IPS-18c (cell line): ENCODE data around the gene ANKRD36.
"Not testable (repeated sequence)": the region's sequence is repeated elsewhere in the genome, so short reads cannot be mapped to it uniquely, and the experiment has no call there.

Experiments used
- H3K4me3 ChIP-seq: 2 replicates; pipeline ENCODE4 v1.7.0; 2013; ENCODE audit warnings: low read depth, mild to moderate bottlenecking, low read length, moderate library complexity; ENCODE audit not compliant: insufficient read depth
- H3K9me3 ChIP-seq: one replicate; pipeline ENCODE4 v1.6.1; 2013; ENCODE audit warnings: mild to moderate bottlenecking, low read length, moderate library complexity; ENCODE audit not compliant: control insufficient read depth, insufficient read depth

The ANKRD36 gene

DNA sequence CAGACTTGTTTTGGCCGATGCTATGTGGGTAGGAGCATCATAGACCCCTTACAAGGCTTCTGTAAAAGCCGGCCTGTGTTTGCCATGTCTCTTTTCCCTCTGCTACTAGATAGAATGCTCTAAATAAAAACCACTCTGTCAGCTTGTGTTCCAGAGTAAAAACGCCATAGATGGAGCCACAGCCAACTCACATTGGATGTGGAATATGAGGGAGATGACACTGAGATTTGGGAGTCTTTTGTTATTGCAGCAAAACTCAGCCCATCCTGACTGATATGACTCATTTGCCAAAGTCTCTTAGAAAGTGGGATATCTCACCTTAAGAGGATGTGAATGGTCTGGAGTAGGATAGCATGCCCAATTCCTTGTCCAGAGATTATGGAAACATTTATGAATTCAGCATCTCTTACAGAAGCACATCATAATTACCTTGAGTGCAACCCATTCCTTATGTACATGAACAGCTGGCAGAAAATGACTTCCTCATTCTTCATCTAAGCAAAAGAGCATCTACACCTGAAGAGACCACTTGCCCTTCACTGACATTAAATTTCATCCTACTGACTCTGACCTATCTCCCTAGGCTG lies 14.1 kb upstream of the ANKRD36 start:
- not testable (repeated sequence) for H3K4me3 ChIP-seq, H3K9me3 ChIP-seq

DNA sequence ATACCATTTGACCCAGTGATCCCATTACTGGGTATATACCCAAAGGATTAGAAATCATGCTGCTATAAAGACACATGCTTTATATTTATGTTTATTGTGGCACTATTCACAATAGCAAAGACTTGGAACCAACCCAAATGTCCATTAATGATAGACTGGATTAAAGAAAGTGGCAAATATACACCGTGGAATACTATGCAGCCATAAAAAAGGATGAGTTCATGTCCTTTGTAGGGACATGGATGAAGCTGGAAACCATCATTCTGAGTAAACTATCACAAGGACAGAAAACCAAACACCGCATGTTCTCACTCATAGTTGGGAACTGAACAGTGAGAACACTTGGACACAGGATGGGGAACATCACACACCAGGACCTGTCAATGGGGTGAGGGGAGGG lies 6.1 kb upstream of the ANKRD36 start:
- H3K4me3 ChIP-seq, H3K9me3 ChIP-seq: not testable (repeated sequence)

DNA sequence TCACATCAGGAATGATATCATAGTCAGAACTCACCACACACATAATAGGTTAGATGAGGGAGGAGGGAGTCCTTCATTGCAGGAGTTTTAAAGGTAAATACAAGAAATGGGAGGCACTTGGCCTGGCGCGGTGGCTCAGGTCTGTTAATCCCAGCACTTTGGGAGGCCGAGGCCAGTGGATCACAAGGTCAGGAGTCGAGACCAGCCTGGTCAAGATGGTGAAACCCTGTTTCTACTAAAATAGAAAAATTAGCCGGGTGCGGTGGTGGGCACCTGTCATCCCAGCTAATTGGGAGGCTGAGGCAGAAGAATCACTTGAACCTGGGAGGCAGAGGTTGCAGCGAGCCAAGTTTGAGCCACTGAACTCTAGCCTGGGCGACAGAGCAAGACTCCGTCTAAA lies 1.7 kb upstream of the ANKRD36 start:
- not testable (repeated sequence) for H3K9me3 ChIP-seq, H3K4me3 ChIP-seq

DNA sequence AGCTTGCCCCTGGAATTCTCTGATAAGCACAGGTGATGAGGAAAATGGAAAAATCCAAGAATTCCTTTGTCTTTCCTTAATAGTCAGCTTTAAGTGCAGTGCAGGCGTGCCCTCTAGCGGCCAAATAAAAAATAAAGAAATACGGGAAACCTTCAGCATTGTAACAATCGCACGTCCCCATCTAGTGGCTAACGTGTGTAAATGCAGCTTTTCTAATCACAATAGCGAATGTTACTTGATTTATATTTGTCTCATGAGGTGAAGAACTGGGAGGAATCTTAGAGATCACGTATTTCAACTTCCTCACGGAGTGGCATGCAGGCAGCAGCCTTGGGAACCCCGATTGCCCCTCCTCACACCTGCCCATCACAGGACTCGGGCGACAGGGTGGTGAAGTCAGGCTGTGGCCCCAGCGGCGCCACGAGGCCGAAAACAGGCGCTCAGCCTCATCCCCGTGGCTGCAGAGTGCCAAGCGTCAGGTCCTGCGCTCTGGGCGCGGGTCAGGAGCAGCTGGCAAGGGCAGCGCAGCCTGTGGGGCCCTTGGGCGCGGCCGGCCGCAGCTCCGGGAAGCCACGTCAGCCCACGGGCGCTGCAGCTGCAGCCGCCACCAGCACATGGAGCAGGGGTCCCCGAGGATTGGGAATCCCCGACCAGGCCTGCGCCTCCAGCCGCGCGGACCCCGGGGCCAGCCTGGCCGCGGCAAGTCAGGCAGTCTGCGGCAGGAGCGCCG lies 468 bp upstream of the ANKRD36 start:
- H3K9me3 ChIP-seq: not testable (repeated sequence)
- H3K4me3 ChIP-seq: peak overlapping the region; percentile 73

DNA sequence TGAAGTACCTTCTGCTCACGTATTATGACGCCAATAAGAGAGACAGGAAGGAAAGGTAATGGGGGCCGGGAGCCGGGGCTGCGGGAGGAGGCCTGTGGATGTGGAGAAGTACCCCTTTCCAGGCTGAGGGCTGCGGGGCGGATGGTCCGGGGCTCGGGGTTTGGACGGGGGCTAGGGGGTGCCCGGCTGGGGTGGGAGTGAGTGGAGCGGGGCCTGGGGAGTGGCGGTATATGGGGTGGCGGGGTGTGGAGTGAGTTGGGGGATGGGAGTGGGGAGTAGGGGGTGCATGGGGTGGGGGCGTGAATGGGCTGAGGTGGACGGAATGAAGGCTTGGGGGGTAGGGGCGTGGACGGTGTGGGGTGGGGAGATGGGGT lies 916 bp downstream of the ANKRD36 start:
- not testable (repeated sequence) for H3K9me3 ChIP-seq
- H3K4me3 ChIP-seq: peak overlapping the region; percentile 77

DNA sequence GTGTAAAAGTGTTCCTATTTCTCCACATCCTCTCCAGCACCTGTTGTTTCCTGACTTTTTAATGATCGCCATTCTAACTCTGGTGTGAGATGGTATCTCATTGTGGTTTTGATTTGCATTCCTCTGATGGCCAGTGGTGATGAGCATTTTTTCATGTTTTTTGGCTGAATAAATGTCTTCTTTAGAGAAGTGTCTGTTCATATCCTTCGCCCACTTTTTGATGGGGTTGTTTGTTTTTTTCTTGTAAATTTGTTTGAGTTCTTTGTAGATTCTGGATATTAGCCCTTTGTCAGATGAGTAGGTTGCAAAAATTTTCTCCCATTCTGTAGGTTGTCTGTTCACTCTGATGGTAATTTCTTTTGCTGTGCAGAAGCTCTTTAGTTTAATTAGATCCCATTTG lies 16.1 kb downstream of the ANKRD36 start:
- H3K9me3 ChIP-seq, H3K4me3 ChIP-seq: not testable (repeated sequence)

DNA sequence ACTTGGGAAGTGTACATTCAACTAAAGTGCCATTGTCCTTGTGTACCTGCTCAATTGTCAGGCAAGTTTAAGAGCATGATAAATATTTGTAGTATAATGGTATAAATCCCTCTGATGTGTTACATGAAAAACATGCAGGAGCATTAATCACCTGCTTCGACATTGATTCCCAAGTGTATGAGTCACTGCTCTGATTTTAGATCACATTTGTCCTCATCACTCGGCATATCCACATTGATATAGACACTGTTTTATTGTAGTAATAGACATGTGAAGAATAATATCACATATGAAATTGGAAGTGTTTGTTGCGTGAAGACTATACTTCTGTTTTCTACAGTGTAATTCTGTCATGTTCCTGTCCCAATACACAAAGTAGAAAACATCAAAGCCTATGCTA lies 31.1 kb downstream of the ANKRD36 start:
- not testable (repeated sequence) for H3K9me3 ChIP-seq, H3K4me3 ChIP-seq

DNA sequence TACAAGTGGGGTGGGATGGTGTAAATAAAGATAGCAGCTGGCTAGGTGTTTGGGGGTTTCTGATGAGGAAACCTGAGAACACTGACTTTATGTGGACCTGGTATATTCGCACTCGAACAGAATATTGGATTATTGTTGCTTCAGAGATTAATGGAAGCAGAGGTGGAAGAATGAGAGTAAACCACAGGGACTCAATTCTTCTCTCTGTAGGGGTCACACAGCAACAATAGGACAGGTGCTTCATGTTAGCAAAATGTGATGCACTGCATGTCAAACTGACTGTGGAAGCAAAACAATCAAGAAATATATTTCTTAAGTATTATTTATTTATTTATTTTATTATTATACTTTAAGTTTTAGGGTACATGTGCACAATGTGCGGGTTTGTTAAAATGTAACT lies 53.6 kb downstream of the ANKRD36 start:
- not testable (repeated sequence) for H3K9me3 ChIP-seq, H3K4me3 ChIP-seq

DNA sequence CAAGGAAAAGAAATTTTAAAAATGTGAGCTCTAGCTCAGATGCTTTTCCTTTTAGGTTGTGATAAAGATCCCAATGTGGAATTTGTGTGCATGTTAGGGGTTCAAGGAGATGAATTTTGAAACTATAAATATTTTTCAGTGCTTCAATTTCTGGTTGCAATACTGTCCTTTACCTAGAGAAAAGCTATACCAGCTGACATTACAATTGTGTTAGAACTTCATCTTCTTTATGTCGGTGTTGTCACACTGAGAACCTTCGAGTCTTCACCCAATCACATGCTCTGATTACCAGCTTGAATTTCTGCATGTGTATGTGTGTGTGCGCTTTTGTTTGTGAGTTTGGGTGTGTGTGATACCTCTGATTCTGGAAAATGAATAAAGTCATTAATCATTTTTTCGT lies 55.0 kb downstream of the ANKRD36 start:
- H3K4me3 ChIP-seq, H3K9me3 ChIP-seq: not testable (repeated sequence)

DNA sequence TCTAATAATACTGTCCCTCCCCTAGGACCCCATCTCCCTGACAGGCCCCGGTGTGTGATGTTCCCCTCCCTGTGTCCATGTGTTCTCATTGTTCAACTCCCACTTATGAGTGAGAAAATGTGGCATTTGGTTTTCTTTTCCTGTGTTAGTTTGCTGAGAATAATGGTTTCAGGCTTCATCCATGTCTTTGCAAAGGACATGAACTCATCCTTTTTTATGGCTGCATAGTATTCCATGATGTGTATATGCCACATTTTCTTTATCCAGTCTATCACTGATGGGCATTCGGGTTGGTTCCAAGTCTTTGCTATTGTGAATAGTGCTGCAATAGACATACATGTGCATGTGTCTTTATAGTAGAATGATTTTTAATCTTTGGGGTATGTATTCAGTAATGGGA lies 55.6 kb downstream of the ANKRD36 start:
- H3K4me3 ChIP-seq, H3K9me3 ChIP-seq: not testable (repeated sequence)

DNA sequence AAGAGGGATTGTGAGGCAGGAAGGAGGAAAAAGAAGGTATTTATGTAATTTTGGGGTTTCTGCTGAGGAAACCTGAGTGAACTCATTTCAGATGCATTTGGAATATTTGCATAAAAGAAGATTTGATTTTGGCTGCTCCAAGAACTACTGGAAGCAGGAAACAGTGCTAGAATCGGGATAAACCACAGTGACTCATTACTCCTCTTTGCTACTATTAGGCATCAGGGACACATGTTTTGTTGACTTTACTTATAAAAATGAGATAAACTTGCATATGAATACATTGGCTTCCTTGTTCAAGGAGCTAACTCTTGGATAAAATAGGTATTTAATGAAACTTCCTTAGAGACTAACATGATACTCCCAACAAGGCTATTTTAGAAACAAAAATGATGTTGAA lies 67.4 kb downstream of the ANKRD36 start:
- H3K4me3 ChIP-seq, H3K9me3 ChIP-seq: not testable (repeated sequence)

DNA sequence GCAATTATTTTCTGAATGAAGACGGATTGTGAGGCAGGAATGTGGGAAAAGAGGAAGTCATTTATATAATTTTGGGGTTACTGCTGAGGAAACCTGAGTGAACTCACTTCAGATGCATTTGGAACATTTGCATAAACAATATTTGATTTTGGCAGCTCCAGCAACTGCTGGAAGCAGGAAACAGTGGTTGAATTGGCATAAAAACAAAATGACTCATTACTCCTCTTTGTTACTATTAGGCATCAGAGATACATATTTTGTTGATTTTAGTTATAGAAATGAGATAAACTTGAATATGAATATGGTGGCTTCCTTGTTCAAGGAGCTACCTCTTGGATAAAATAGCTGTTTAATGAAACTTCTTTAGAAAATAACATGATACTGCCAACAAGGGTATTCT lies 82.4 kb downstream of the ANKRD36 start:
- H3K4me3 ChIP-seq, H3K9me3 ChIP-seq: not testable (repeated sequence)

DNA sequence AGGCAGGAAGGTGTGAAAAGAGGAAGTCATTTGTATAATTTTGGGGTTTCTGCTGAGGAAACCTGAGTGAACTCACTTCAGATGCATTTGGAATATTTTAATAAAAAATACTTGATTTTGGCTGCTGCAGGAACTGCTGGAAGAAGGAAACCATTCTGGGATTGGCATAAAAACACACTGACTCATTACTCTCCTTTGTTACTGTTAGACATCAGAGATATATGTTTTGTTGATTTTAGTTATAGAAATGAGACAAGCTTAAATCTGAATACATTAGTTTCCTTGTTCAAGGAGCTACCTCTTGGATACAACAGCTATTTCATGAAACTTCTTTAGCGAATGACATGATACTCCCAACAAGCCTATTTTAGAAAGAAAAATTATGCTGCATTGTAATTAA lies 84.3 kb downstream of the ANKRD36 start:
- H3K9me3 ChIP-seq, H3K4me3 ChIP-seq: not testable (repeated sequence)

DNA sequence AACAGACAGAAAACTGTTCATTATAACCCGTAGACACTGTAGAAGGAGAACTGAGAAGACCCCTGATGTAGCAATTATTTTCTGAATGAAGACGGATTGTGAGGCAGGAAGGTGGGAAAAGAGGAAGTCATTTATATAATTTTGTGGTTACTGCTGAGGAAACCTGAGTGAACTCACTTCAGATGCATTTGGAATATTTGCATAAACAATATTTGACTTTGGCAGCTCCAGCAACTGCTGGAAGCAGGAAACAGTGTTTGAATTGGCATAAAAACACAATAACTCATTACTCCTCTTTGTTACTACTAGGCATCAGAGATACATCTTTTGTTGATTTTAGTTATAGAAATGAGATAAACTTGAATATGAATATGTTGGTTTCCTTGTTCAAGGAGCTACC lies 87.9 kb downstream of the ANKRD36 start:
- H3K4me3 ChIP-seq, H3K9me3 ChIP-seq: not testable (repeated sequence)

DNA sequence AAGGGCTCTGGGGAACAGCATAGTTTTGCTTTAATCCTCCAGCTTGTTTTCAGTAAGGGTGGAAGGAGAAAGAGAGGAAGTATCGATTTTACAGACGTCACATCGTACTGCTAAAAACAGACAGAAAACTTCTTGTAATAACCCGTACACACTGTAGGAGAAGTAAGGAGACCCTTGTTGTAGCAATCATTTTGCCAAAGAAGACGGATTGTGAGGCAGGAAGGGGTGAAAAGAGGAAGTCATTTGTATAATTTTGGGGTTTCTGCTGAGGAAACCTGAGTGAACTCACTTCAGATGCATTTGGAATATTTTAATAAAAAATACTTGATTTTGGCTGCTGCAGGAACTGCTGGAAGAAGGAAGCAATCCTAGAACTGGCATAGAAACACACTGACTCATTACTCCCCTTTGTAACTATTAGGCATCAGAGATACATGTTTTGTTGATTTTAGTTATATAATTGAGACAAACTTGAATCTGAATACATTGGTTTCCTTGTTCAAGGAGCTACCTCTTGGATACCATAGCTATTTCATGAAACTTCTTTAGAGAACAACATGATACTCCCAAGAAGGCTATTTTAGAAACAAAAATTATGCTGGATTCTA lies 89.8 kb downstream of the ANKRD36 start:
- H3K4me3 ChIP-seq, H3K9me3 ChIP-seq: not testable (repeated sequence)

DNA sequence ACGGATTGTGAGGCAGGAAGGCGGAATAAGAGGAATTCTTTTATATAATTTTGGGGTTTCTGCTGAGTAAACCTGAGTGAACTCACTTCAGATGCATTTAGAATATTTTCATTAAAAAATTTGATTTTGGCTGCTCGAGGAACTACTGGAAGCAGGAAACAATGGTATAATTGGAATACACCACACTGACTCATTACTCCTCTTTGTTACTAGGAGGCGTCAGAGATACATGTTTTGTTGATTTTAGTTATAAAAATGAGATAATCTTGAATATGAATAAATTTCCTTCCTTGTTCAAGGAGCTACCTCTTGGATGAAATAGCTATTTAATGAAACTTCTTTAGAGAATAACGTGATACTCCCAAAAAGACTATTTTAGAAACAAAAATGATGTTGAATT lies 97.4 kb downstream of the ANKRD36 start:
- H3K4me3 ChIP-seq: no peak overlapping the region
- H3K9me3 ChIP-seq: no peaks in the 10 kb centered on the region

DNA sequence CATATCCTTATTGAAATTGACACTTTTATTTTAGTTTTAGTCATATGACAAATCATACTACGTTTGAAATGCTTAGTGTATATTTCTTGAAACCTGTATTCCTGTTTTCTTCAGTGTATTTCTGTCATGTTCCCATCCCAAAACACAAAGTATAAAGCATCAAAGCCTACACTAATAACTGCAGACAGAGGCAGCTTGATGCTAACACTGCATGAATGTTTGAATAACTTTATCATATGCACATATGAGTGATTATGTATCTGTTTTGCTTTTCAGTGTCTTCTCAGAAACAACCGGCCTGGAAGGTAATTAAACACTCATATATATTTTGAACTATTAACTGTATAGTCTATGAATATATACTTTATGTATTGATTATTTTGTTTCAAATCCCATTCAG lies 102.1 kb downstream of the ANKRD36 start:
- not testable (repeated sequence) for H3K9me3 ChIP-seq, H3K4me3 ChIP-seq

DNA sequence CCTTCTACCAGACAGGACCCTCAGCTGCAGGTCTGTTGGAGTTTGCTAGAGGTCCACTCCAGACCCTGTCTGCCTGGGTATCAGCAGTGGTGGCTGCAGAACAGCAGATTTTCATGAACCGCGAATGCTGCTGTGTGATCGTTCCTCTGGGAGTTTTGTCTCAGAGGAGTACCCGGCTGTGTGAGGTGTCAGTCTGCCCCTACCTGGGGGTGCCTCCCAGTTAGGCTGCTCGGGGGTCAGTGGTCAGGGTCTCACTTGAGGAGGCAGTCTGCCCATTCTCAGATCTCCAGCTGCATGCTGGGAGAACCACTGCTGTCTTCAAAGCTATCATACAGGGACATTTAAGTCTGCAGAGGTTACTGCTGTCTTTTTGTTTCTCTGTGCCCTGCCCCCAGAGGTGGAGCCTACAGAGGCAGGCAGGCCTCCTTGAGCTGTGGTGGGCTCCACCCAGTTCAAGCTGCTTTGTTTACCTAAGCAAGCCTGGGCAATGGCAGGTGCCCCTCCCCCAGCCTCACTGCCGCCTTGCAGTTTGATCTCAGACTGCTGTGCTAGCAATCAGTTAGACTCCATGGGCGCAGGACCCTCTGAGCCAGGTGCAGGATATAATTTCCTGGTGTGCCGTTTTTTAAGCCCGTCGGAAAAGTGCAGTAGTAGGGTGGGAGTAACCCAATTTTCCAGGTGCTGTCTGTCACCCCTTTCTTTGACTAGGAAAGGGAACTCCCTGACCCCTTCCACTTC lies 118.1 kb downstream of the ANKRD36 start:
- H3K4me3 ChIP-seq, H3K9me3 ChIP-seq: not testable (repeated sequence)
